Aorta (tissue), 5 donors: ENCODE results near the gene WDR5B. TPM values are rescaled to one million over a fixed set of nuclear protein-coding genes. Genes with fewer than 3 reads are reported as not detected.

Source experiments
- ATAC-seq: fragments of 200-7000 bp; cut with Tn5 transposase; one replicate; pipeline ENCODE4 v1.9.1; 2022; ENCODE audit warnings: moderate library complexity; ENCODE audit not compliant: low FRiP score
- DNase-seq, 2 donors: peaks; one replicate each; pipeline ENCODE4 v3.0.0-alpha.2; 2020
- H3K27ac ChIP-seq, 2 donors: one replicate each; pipeline ENCODE4 v1.5.1; 2013; ENCODE audit warnings: low read length in 2 of 2, mild to moderate bottlenecking in 2 of 2, moderate library complexity in 2 of 2, control low read depth in 1 of 2, inconsistent platforms in 1 of 2, low read depth in 1 of 2
- H3K27me3 ChIP-seq, 2 donors: one replicate each; pipeline ENCODE4 v1.6.1; 2013; ENCODE audit warnings: control low read depth in 1 of 2, low read length in 1 of 2, mild to moderate bottlenecking in 1 of 2, moderate library complexity in 1 of 2; ENCODE audit not compliant: insufficient read depth in 2 of 2, control insufficient read depth in 1 of 2
- H3K36me3 ChIP-seq, 2 donors: one replicate each; pipeline ENCODE4 v1.6.1; 2013; ENCODE audit warnings: control low read depth in 1 of 2, low read length in 1 of 2, mild to moderate bottlenecking in 1 of 2; ENCODE audit not compliant: insufficient read depth in 2 of 2, control insufficient read depth in 1 of 2
- H3K4me1 ChIP-seq, 2 donors: one replicate each; pipeline ENCODE4 v1.6.1; 2013; ENCODE audit warnings: low read length in 2 of 2, control low read depth in 1 of 2, mild to moderate bottlenecking in 1 of 2, moderate library complexity in 1 of 2; ENCODE audit not compliant: insufficient read depth in 2 of 2, control insufficient read depth in 1 of 2
- H3K4me3 ChIP-seq, 2 donors: one replicate each; pipeline ENCODE4 v1.5.1; 2013; ENCODE audit warnings: low read length in 2 of 2, control low read depth in 1 of 2, mild to moderate bottlenecking in 1 of 2
- H3K9me3 ChIP-seq: one replicate; pipeline ENCODE4 v1.6.1; 2013; ENCODE audit warnings: mild to moderate bottlenecking, low read length; ENCODE audit not compliant: control insufficient read depth
- WGBS, 2 donors: extraction: QIAGEN DNeasy Blood & Tissue Kit; methylation state at CpG; one replicate each; pipeline ENCODE4 v1.1.7; 2013; 5-methylcytosine and 5-hydroxymethylcytosine counted together
- intact Hi-C, 2 donors: fragments of 100-400 bp; cut with DNase I; formaldehyde crosslinking; loops; one replicate each; pipeline versions ENCODE4 v1.14.2 to v1.15.0; 2022
- polyA plus RNA-seq, 2 donors: library from polyadenylated mRNA; stranded (reverse); fragments of 200-250 nt; gene quantifications; one replicate each; pipeline ENCODE4 v1.2.3, GENCODE V29; 2013
- total RNA-seq, 2 donors: library from RNA; stranded (reverse); fragmentation: NEBNext Ultra II Directional; extraction: Animal tissue kit (Norgen Biotek cat#: 25700); gene quantifications; one replicate each; pipeline ENCODE4 v1.2.1, GENCODE V29; 2021
- donor health status: healthy with polysubstance abuse.
- donor health status: Bipolar disorder and iron deficiency.
- donor health status: DM: no; HTN: no; CAD: no.
- donor health status: DM: no; HTN: no; CAD: no.
- donor health status: DM: yes; HTN: yes; CAD: no.

The WDR5B gene
- total and polyA plus RNA-seq, 4 donors: 1.6 to 4.3 (median 4.1) TPM

GRCh38 chr3:122416966-122417365 is 1.1 kb upstream of the WDR5B start:
- Histone ChIP-seq H3K9me3 (no peaks in the 10 kb centered on the region), H3K36me3 (no peaks in the 10 kb centered on the region), H3K4me1 (peaks cover 0 to 4% of the 10 kb centered on the region in 2 donors), H3K27ac (no peak overlapping the region), H3K4me3 (peak overlapping the region; percentile 53 to 57), H3K27me3 (no peaks in the 10 kb centered on the region)
- intact Hi-C loops: loop anchor here in 1 of 2 donors (1.0 kb wide), 1 partner anchor 97 kb away; the partner anchor contains the start of gene KPNA1
- DNase-seq (no peak), ATAC-seq (no peak)
- 44 to 51% methylated on average over 14 of the region's 14 CpGs for WGBS, 2 donors

- DNase-seq: no peak
- ATAC-seq: no peak
- no peaks in the 10 kb centered on the region for H3K36me3 ChIP-seq
- no peaks in the 10 kb centered on the region for H3K9me3 ChIP-seq
- 15% methylated on average over 10 of the region's 10 CpGs for WGBS, 2 donors
- peak overlapping the region; percentile 69 to 89 for H3K27ac ChIP-seq
- H3K27me3 ChIP-seq: no peaks in the 10 kb centered on the region
- peak overlapping the region; percentile 80 to 93 for H3K4me3 ChIP-seq
- H3K4me1 ChIP-seq: peaks cover 0 to 4% of the 10 kb centered on the region in 2 donors
- intact Hi-C loops: no loop called here
These were observed 638 bp downstream of the WDR5B start for GRCh38 chr3:122415104-122415744.

GRCh38 chr3:122414391-122414790 is 1.5 kb downstream of the WDR5B start:
- H3K36me3 ChIP-seq: peaks cover 0 to 2% of the 10 kb centered on the region in 2 donors
- no peaks in the 10 kb centered on the region for H3K27me3 ChIP-seq
- H3K27ac ChIP-seq: no peak overlapping the region
- H3K4me3 ChIP-seq: no peak overlapping the region
- H3K4me1 ChIP-seq: peaks cover 0 to 4% of the 10 kb centered on the region in 2 donors
- ATAC-seq (no peak), DNase-seq (no peak)
- H3K9me3 ChIP-seq: no peaks in the 10 kb centered on the region
- intact Hi-C loops: no loop called here
- WGBS, 2 donors: 92% methylated on average over 3 of the region's 3 CpGs

- ATAC-seq (no peak), DNase-seq (no peak)
- intact Hi-C loops: no loop called here
- H3K4me1 ChIP-seq: peaks cover 0 to 4% of the 10 kb centered on the region in 2 donors
- H3K27me3 ChIP-seq: no peaks in the 10 kb centered on the region
- no peak overlapping the region for H3K27ac ChIP-seq
- H3K9me3 ChIP-seq: no peaks in the 10 kb centered on the region
- peaks cover 3 to 7% of the 10 kb centered on the region in 2 donors for H3K36me3 ChIP-seq
- H3K4me3 ChIP-seq: no peak overlapping the region
- WGBS, 2 donors: 87 to 88% methylated on average over 6 of the region's 6 CpGs
These were observed 5.2 kb downstream of the WDR5B start for GRCh38 chr3:122410639-122411038.

- Histone ChIP-seq H3K36me3 (peaks cover 4 to 8% of the 10 kb centered on the region in 2 donors), H3K27me3 (no peaks in the 10 kb centered on the region), H3K4me1 (peaks cover 0 to 4% of the 10 kb centered on the region in 2 donors), H3K4me3 (no peak overlapping the region), H3K27ac (no peak overlapping the region), H3K9me3 (no peaks in the 10 kb centered on the region)
- no peak for DNase-seq
- WGBS, 2 donors: 90 to 92% methylated on average over 4 of the region's 4 CpGs
- ATAC-seq: no peak
- intact Hi-C loops: no loop called here
These were observed 5.8 kb downstream of the WDR5B start for GRCh38 chr3:122410111-122410510.

- no peak overlapping the region for H3K4me3 ChIP-seq
- peaks cover 4 to 8% of the 10 kb centered on the region in 2 donors for H3K36me3 ChIP-seq
- no peaks in the 10 kb centered on the region for H3K9me3 ChIP-seq
- no peak overlapping the region for H3K27ac ChIP-seq
- H3K27me3 ChIP-seq: no peaks in the 10 kb centered on the region
- ATAC-seq (no peak), DNase-seq (no peak)
- intact Hi-C loops: no loop called here
- peaks cover 0 to 1% of the 10 kb centered on the region in 2 donors for H3K4me1 ChIP-seq
- WGBS, 2 donors: 85 to 88% methylated on average over 6 of the region's 6 CpGs
These were observed 6.4 kb downstream of the WDR5B start for GRCh38 chr3:122409446-122409845.

GRCh38 chr3:122407946-122408345 is 7.9 kb downstream of the WDR5B start:
- 83 to 92% methylated on average over 1 of the region's 1 CpG for WGBS, 2 donors
- no peak for ATAC-seq
- Histone ChIP-seq H3K4me1 (no peaks in the 10 kb centered on the region), H3K4me3 (no peak overlapping the region), H3K36me3 (peaks cover 4 to 9% of the 10 kb centered on the region in 2 donors), H3K27me3 (no peaks in the 10 kb centered on the region), H3K27ac (no peak overlapping the region), H3K9me3 (no peaks in the 10 kb centered on the region)
- intact Hi-C loops: no loop called here
- DNase-seq: no peak

GRCh38 chr3:122406198-122406597 is 9.7 kb downstream of the WDR5B start:
- no peak overlapping the region for H3K4me3 ChIP-seq
- H3K4me1 ChIP-seq: no peaks in the 10 kb centered on the region
- no peak overlapping the region for H3K27ac ChIP-seq
- ATAC-seq: no peak
- DNase-seq: no peak
- H3K9me3 ChIP-seq: no peaks in the 10 kb centered on the region
- no peaks in the 10 kb centered on the region for H3K27me3 ChIP-seq
- 82 to 91% methylated on average over 4 of the region's 4 CpGs for WGBS, 2 donors
- intact Hi-C loops: no loop called here
- H3K36me3 ChIP-seq: peaks cover 4 to 11% of the 10 kb centered on the region in 2 donors

- peaks cover 4 to 11% of the 10 kb centered on the region in 2 donors for H3K36me3 ChIP-seq
- H3K9me3 ChIP-seq: no peaks in the 10 kb centered on the region
- H3K4me3 ChIP-seq: no peak overlapping the region
- DNase-seq: no peak
- no peaks in the 10 kb centered on the region for H3K27me3 ChIP-seq
- H3K27ac ChIP-seq: no peak overlapping the region
- 88 to 90% methylated on average over 3 of the region's 3 CpGs for WGBS, 2 donors
- ATAC-seq: no peak
- intact Hi-C loops: no loop called here
- no peaks in the 10 kb centered on the region for H3K4me1 ChIP-seq
These were observed 10.8 kb downstream of the WDR5B start for GRCh38 chr3:122405015-122405414.
